MV-4-11 (cell line): ENCODE results near the gene MOV10.
A peak's percentile ranks its signal among the peaks of the same experiment; 100 is the strongest.

Source experiments
- DNase-seq: peaks from one replicate; lab custom pipeline; 2025; lab: John Stamatoyannopoulos, UW

The MOV10 gene

GRCh38 chr1:112700290-112701226 lies 26.1 kb downstream of the MOV10 start:
- DNase-seq = peak; percentile 93

DNA sequence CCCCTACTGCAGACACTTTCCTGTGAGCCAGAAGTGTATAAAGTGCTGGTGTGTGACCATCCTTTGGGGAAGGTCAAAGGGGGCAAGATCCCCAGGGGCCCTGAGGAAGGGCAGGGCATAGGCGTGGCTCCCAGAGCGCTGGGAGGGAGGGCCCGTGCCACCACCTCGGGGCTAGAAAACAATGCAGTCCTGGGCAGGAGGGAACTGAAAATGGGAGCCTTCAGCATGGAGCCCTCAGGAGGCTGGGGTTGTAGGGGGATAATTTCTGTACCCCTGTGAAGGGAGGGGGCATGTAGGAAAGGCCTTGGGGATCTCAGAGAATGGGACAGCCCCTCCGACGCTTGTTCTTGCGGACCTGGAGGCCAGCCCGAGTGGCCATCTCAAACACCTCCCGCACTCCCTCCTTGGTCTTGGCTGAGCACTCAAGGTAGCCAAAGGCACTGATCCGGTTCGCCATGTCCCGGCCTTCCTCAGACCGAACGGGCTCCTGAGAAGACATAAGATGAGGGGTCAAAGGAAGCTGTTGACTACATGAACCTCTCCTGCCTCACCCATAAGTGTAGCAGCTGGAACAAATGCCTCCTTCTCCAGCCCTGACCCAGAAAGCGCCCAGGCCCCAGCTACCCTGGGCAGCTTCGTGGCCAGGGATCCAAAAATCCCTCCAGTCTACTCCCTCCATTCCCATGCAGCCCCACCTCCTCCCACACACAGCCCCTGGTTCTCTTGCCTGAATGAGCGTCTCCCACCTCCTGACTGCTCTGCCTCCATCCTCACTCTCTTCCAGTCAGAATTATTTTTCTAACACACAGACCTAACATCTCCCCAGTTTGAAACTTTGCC lies 27.0 kb downstream of the MOV10 start:
- peak; percentile 50 for DNase-seq

DNA sequence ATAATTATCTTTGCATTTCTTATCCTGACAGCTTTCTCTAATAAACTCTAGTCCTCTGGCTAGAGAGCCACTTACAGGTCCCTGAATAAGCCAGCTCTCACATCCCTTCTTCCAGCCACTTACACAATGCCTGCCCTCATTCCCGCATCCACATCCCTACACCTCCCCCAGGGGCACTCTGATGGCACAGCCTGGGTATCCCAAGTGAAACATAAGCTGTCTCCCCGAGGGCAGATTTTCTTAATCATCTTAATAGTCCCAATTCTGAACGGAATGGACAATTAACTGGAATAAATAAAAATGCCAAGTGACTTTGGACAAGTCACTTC lies 27.6 kb downstream of the MOV10 start:
- no peak for DNase-seq

DNA sequence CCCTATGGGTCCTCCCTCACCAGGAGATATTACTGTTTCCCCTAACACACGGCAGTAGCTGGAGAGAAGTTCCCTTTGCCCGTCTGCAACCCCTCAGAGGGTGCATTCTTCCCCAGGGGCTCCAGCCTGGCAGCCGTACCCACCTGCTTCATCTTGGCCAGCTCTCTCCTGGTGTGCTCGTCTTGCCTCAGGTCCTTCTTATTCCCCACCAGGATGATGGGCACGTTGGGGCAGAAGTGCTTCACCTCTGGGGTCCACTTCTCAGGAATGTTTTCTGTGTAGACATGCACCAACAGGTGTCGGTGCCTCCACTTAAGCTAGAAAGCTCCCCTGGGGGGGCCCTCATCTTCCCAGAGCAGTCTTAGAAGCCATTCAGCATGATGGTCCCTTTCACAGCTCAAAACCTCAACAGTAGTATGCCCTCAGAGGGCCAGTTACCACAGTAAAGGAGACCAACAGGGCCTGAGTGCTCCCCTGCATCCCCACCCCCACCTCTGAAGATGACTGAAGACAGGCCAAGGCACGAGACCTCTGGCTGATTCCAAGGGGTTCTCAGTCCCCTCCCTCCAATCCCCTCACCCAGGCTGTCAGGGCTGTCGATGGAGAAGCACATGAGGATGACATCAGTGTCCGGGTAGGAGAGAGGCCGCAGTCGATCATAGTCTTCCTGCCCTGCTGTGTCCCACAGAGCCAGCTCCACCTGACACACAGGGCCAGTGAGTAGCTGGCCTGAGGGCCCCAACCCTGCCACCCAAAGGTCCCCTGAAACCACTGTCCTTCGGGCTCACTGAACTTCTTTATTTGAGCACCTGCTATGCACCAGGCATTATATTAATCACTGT lies 28.2 kb downstream of the MOV10 start:
- DNase-seq = no peak

GRCh38 chr1:112703706-112704105 lies 29.2 kb downstream of the MOV10 start:
- DNase-seq = no peak

- no peak for DNase-seq
These were observed 30.0 kb downstream of the MOV10 start for GRCh38 chr1:112704391-112704933.

DNA sequence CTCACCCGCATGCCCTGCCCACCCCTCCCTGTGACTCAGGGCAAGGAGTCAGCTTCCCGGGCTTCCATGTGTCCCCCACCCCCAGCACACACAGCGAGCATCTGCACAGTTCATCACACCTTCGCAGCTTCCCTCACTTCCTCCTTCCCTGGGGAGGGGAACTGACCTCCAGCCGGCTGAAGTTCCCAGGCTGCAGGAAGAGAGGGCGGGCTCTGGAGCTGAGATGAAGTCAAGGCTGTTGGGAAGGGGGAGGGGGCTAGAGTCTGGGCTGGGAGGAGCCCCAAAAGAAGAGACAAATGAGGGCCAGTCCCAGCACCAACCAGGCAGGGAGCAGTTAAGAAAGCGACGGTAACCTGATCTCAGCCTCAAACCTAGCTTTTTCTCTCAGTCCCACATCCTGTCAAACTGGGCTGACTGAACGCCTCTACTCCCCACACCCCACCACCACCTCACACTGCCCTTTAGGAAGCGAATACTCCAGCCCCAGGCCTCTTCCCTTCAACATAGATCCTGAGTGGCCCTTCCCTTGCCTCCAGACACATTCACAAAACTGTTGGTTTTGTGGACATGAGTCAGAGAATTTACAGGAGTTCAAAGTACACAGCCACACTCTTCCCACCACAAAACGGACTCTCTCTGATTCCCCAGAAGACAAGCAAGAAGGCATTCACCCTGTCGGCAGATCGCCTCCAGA lies 30.6 kb downstream of the MOV10 start:
- peak; percentile 82 for DNase-seq

- no peak for DNase-seq
These were observed 32.2 kb downstream of the MOV10 start, which contains the start of gene RHOC for GRCh38 chr1:112706505-112707220. TSS of gene RHOC (minus strand) at chr1:112707127. CDS start at chr1:112703799, 3,328 bp downstream.

- peak; percentile 40 for DNase-seq
These were observed 33.0 kb downstream of the MOV10 start for GRCh38 chr1:112707221-112708001.

DNA sequence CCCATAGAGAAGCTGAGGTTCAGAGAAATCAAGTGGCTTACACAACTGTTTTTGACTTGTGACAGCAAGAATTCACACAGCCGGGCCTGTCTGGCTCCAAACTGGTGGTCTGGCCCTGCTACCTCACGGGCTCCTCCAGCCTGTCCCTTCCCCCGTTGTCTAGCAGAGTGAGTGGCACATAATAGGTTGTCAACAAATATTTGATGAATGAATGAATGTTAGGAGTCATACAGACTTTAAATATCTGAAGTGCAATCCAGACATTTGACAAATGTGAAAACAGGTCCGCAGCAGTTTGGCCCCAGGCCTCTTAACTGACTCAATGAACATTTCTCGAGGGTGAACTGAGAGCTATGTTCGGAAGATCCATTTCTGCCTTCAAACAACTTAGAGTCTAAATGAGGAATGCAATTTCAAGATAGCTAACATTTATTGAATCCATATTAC lies 33.6 kb downstream of the MOV10 start:
- DNase-seq = no peak

DNA sequence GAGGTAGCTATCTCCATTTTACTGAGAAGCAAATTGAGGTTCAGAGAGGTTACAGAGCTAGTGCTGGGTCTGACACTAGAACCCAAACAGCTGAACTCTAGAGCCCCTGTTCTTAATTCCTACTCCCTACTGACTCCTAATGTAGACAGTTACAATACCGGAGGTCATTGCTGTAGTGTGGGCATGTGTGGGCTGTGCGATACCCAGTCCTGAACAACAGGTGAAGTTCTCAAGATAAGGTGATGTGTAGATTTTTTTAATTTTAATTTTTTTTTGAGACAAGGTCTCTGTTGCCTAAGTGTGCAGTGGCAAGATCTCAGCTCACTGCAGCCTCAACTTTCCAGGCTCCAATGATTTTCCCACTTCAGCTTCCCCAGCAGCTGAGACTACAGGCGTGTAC lies 34.0 kb downstream of the MOV10 start:
- no peak for DNase-seq

DNA sequence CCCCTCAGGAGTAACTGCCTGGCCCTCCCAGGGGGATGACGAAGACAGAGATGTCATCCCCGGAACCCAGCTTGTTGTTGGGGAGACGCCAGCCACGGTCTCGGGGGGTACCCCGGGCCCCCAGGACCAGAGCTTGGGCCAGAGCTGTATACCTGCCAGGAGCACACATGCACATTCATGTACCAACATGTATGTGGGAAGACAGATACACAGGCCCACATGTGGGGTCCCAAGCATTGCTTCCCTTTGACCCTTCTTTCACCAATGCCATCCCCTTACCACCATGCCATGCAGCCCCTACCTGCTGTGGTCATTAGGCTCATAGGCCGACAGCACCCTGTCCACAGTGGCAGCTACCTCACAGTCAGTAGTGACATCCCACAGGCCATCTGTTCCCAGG lies 35.7 kb downstream of the MOV10 start:
- no peak for DNase-seq

GRCh38 chr1:112710586-112710985 lies 36.1 kb downstream of the MOV10 start:
- DNase-seq = no peak

DNA sequence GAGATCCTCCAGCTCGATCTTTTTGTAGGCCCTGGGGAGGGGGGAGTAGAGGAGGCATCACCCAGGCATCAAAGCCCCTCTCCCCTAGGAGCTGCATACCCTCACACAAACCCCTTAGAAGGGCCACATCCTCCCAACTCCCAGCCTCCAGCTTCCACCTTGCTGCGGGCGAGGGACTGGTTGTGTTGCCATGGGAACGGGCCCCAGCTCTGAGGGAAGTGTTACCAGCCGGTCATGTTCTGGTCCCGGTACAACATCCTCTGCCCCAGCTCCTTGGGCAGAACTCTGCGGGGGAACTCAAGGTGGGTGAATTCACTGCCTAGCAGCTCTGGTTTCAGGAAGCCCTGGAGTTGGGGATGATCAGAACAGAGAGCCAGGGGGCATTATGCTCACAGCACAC lies 36.6 kb downstream of the MOV10 start:
- no peak for DNase-seq

GRCh38 chr1:112711670-112712069 lies 37.2 kb downstream of the MOV10 start:
- no peak for DNase-seq

- no peak for DNase-seq
These were observed 37.7 kb downstream of the MOV10 start for GRCh38 chr1:112712191-112712590.

DNA sequence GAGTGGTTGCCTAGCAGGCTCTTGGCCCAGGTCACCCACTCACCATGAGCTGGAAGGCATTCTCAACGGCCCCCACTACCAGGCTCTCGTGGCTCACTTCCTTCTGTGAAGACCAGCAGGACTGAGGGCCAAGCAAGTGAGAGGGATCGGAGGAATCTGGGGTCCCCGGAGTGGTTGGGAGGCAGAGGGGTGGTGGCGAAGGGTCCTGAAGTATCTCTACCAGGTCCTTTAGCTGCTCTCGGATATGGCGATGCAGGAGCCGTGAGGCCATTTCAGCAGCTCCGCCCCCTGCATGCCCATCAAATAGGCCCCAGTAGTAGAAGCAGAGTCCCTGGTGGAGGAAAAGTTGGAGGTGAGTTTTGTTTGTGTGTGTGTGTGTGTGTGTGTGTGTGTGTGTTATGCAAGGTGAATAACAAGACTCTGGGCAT lies 38.3 kb downstream of the MOV10 start:
- no peak for DNase-seq

- DNase-seq = peak; percentile 91
These were observed 39.2 kb downstream of the MOV10 start for GRCh38 chr1:112713466-112714312.
